LNCAP (cell line): ENCODE measurements around the gene CCDC136.

Experiments used
- CTCF ChIP-seq: fragments of 450-650 bp; IDR thresholded peaks from 2 replicates; pipeline ENCODE4 v1.5.1; 2017; ENCODE audit warnings: mild to moderate bottlenecking

CCDC136 gene

GRCh38 chr7:128831994-128832879 is 40.5 kb downstream of the CCDC136 start:
- TF ChIP-seq CTCF: no peak

GRCh38 chr7:128832880-128833147 is 41.0 kb downstream of the CCDC136 start:
- no peak for TF ChIP-seq CTCF

GRCh38 chr7:128833148-128833945 is 41.6 kb downstream of the CCDC136 start:
- no peak for TF ChIP-seq CTCF

GRCh38 chr7:128833946-128834325 is 42.2 kb downstream of the CCDC136 start:
- no peak for TF ChIP-seq CTCF

- TF ChIP-seq CTCF: no peak
Measured at GRCh38 chr7:128835231-128835751, 43.5 kb downstream of the CCDC136 start.

GRCh38 chr7:128835790-128836641 is 44.2 kb downstream of the CCDC136 start:
- TF ChIP-seq CTCF: no peak

GRCh38 chr7:128836729-128837348 is 45.1 kb downstream of the CCDC136 start:
- TF ChIP-seq CTCF: no peak
